ENCODE data around the gene GRM4. TPM values are rescaled to one million over a fixed set of nuclear protein-coding genes. Genes with fewer than 3 reads are reported as not detected.
A peak's percentile ranks its signal among the peaks of the same experiment; 100 is the strongest.

Gene GRM4
- total RNA-seq, result not detected
- long read RNA-seq, result 0 reads

GRCh38 chr6:34146021-34146782 lies at the start of gene GRM4:
TSS of gene GRM4 (minus strand) at chr6:34146087. CDS start at chr6:34133496, 12,591 bp downstream.
- peak in 1 of 3 donors; percentile 30 for DNase-seq
- intact Hi-C loops (cut with DNase I), result no loop called here
- TF ChIP-seq CTCF (IDR thresholded peaks at IDR 0.05), result no peak
- no peak for TF ChIP-seq POLR2A (IDR thresholded peaks at IDR 0.05)

GRCh38 chr6:34194772-34195171 lies 48.9 kb upstream of the GRM4 start:
- no peaks in the 10 kb centered on the region for H3K27me3 ChIP-seq
- 100% methylated on average over 1 of the region's 3 CpGs for WGBS (ENCODE audit: insufficient coverage, low coverage, low lambda C conversion rate, missing lambda C conversion rate)
- no peaks in the 10 kb centered on the region for H3K9me3 ChIP-seq
- H3K4me3 ChIP-seq, result no peak overlapping the region
- no peaks in the 10 kb centered on the region for H3K4me1 ChIP-seq
- H3K36me3 ChIP-seq, result no peaks in the 10 kb centered on the region
- no peak overlapping the region for H3K27ac ChIP-seq
- ATAC-seq, result no peak
- DNase-seq, result no peak
- intact Hi-C loops (cut with DNase I), result loop anchor here in 1 of 2 donors (10.0 kb wide), 1 partner anchor 220 kb away; no protein-coding TSS in a partner anchor
- no peak for TF ChIP-seq CTCF (IDR thresholded peaks at IDR 0.05)
- no peak for TF ChIP-seq POLR2A (IDR thresholded peaks at IDR 0.05)

More at GRCh38 chr6:34146021-34146782, at the start of gene GRM4:
- ATAC-seq, result no peak
- no peaks in the 10 kb centered on the region for H3K9me3 ChIP-seq
- H3K27me3 ChIP-seq, result peaks cover 0 to 28% of the 10 kb centered on the region in 2 donors
- no peak within 1 kb of the TSS for H3K27ac ChIP-seq
- H3K4me3 ChIP-seq, result peak within 1 kb of the TSS in 1 of 3 donors; percentile 19
- peaks cover 0 to 16% (median 2%) of the 10 kb centered on the region in 4 donors for H3K4me1 ChIP-seq
- WGBS (ENCODE audit: insufficient coverage, low coverage, low lambda C conversion rate, missing lambda C conversion rate), result 30% methylated on average over 8 of the region's 20 CpGs
- no peaks in the 10 kb centered on the region for H3K36me3 ChIP-seq

GRCh38 chr6:34190504-34191122 lies 44.7 kb upstream of the GRM4 start:
- intact Hi-C loops (cut with DNase I), result loop anchor here in 1 of 2 donors (10.0 kb wide), 1 partner anchor 224 kb away; no protein-coding TSS in a partner anchor

More at GRCh38 chr6:34190504-34191122, 44.7 kb upstream of the GRM4 start:
- Histone ChIP-seq H3K27me3 (no peaks in the 10 kb centered on the region), H3K9me3 (no peaks in the 10 kb centered on the region), H3K36me3 (no peaks in the 10 kb centered on the region), H3K4me1 (no peaks in the 10 kb centered on the region), H3K27ac (no peak overlapping the region), H3K4me3 (no peak overlapping the region)
- no peak for DNase-seq
- ATAC-seq, result no peak
- TF ChIP-seq CTCF (IDR thresholded peaks at IDR 0.05), result no peak
- TF ChIP-seq POLR2A (IDR thresholded peaks at IDR 0.05), result no peak
- 72% methylated on average over 5 of the region's 14 CpGs for WGBS (ENCODE audit: insufficient coverage, low coverage, low lambda C conversion rate, missing lambda C conversion rate)

Measured in right lobe of liver (tissue), 6 donors.